Kidney epithelial cell (primary cell): ENCODE data around the gene GRIP1. TPM values are rescaled to one million over a fixed set of nuclear protein-coding genes. Genes with fewer than 3 reads are reported as not detected.
A peak's percentile ranks its signal among the peaks of the same experiment; 100 is the strongest.

ENCODE experiments used
- DNase-seq: peaks from one replicate; pipeline ENCODE4 v3.0.0-alpha.2; 2010; ENCODE audit warnings: low read depth
- H3K27me3 ChIP-seq: 2 replicates; pipeline ENCODE4 v1.6.0; 2011; ENCODE audit warnings: low read length; ENCODE audit not compliant: control insufficient read depth, insufficient read depth
- H3K36me3 ChIP-seq: 2 replicates; pipeline ENCODE4 v1.5.1; 2011; ENCODE audit warnings: low read length; ENCODE audit not compliant: control insufficient read depth, insufficient read depth
- H3K4me3 ChIP-seq: 2 replicates; pipeline ENCODE4 v1.5.1; 2011; ENCODE audit warnings: low read depth, mild to moderate bottlenecking, control low read depth, low read length
- CTCF ChIP-seq: IDR thresholded peaks from 2 replicates; pipeline ENCODE4 v1.5.1; 2011; ENCODE audit warnings: mild to moderate bottlenecking, moderate library complexity, low read length, control low read depth, inconsistent platforms; ENCODE audit not compliant: insufficient read depth, poor library complexity, severe bottlenecking
- total RNA-seq: library from RNA; depleted of rRNA; stranded (reverse); fragments of >200 nt; gene quantifications from 2 replicates; pipeline ENCODE4 v1.2.3, GENCODE V29; 2015

GRIP1 gene
- total RNA-seq, 1 donor from 2014 or later = 4.2 TPM

GRCh38 chr12:66541426-66541825 is 137.4 kb downstream of the GRIP1 start:
- Histone ChIP-seq H3K27me3 (no peaks in the 10 kb centered on the region), H3K4me3 (no peak overlapping the region), H3K36me3 (no peaks in the 10 kb centered on the region)
- DNase-seq = no peak
- TF ChIP-seq CTCF = no peak

GRCh38 chr12:66539431-66539830 is 139.4 kb downstream of the GRIP1 start:
- TF ChIP-seq CTCF = no peak

GRCh38 chr12:66538970-66539369 is 139.9 kb downstream of the GRIP1 start:
- Histone ChIP-seq H3K27me3 (no peaks in the 10 kb centered on the region), H3K4me3 (no peak overlapping the region), H3K36me3 (no peaks in the 10 kb centered on the region)
- DNase-seq = peak; percentile 37
- TF ChIP-seq CTCF = no peak

More at GRCh38 chr12:66539431-66539830, 139.4 kb downstream of the GRIP1 start:
- Histone ChIP-seq H3K4me3 (no peak overlapping the region), H3K27me3 (no peaks in the 10 kb centered on the region), H3K36me3 (no peaks in the 10 kb centered on the region)
- DNase-seq = no peak

- Histone ChIP-seq H3K36me3 (no peaks in the 10 kb centered on the region), H3K27me3 (no peaks in the 10 kb centered on the region), H3K4me3 (no peak overlapping the region)
- no peak for TF ChIP-seq CTCF
- DNase-seq = no peak
Measured at GRCh38 chr12:66537876-66538275, 141.0 kb downstream of the GRIP1 start.

GRCh38 chr12:66533767-66534166 is 145.1 kb downstream of the GRIP1 start:
- DNase-seq = no peak
- TF ChIP-seq CTCF = no peak
- no peak overlapping the region for H3K4me3 ChIP-seq
- H3K27me3 ChIP-seq = no peaks in the 10 kb centered on the region
- H3K36me3 ChIP-seq = no peaks in the 10 kb centered on the region

- Histone ChIP-seq H3K4me3 (no peak overlapping the region), H3K36me3 (no peaks in the 10 kb centered on the region), H3K27me3 (no peaks in the 10 kb centered on the region)
- TF ChIP-seq CTCF = no peak
- no peak for DNase-seq
Measured at GRCh38 chr12:66531766-66532165, 147.1 kb downstream of the GRIP1 start.
